Measurements from ENCODE around the gene BCLAF1. TPM values are rescaled to one million over a fixed set of nuclear protein-coding genes. Genes with fewer than 3 reads are reported as not detected.

BCLAF1 gene
- total RNA-seq: 70.1 and 76.6 TPM in 2 replicates

GRCh38 chr6:136289579-136290409 is at the start of gene BCLAF1:
TSS of gene BCLAF1 (minus strand) at chr6:136289846. CDS start at chr6:136279866, 9,980 bp downstream.

GRCh38 chr6:136249811-136250685 is 39.6 kb downstream of the BCLAF1 start, which contains the start of gene MTFR2:
TSS of gene MTFR2 (minus strand) at chr6:136250311. CDS start at chr6:136249099, 1,212 bp downstream.

Other genes with a start within 250 kb of the BCLAF1 start
- 5.1 and 9.1 TPM in 2 replicates for gene MTFR2, start 39.5 kb downstream of the BCLAF1 start, total RNA-seq

Data from airway epithelial cell (primary cell).